GM19395 (cell line): ENCODE data around the gene NAXD.
"Not testable (repeated sequence)": the region's sequence is repeated elsewhere in the genome, so short reads cannot be mapped to it uniquely, and the experiment has no call there.

Experiments
- ATAC-seq: cut with Tn5 transposase; IDR thresholded peaks from one replicate; pipeline ENCODE4 v1.9.1; 2021; ENCODE audit warnings: mild to moderate bottlenecking, moderate library complexity; ENCODE audit not compliant: unreplicated experiment

NAXD gene

DNA sequence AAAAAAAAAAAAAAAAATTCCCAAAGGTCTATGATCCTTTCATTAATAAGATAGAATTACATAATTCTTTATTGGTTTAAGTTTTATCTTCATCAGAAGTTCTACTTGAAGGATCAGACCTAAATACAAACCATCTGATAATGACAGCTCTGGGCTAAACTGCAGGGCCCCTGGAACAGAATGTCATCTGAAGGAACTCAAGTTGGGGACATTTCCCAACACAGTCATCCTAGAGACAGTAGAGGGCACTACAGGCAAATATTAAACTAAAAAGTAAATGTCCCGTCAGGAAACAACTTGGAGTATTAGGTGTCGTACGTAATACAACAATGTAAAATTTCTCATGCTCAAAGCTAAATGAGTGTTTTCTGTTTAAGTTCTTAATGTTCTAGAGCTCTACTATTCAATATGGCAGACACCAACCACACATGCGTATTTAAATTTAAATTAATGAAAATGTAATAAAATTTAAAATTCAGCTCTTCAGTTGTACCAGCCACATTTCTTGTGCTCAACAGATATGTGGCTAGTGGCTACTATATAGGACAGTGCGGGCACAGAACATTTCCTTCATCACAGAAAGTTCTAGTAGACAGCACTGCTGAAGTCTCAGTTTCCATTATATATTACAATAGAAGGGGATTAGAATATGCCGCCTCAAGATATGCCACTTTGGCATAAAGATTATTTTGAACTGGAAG lies 21.8 kb upstream of the NAXD start:
- peak; percentile 79 for ATAC-seq

DNA sequence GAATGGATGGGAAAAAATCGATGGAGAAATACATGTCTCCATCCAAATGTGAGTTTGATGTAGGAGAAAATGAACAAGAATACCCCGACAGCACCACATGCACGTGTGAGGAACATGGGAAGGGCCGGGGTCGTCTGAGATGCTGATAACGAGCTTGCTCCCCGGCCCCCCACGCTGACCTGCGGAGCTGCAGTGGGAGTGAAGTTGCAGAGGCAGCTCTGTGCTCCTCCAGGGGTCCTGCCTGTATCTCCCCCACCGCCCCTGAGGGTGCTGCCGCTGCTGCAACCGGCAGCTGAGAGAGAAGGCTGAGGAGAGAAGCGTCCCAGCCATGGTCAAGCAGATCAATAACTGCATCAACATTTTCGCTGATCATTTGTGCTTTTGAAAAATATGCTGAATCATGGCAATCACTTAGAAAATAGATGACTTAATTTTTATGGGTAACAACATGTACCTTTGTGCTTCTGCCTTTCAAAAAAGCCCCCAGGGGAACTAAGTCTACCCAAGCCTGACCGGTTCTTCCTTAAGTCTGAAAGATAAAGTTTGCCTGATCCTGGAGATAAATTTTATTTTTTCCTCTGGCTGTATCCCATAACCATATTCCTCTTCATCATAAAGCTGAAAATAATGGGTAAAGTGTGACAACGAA lies 18.2 kb upstream of the NAXD start:
- ATAC-seq = no peak

GRCh38 chr13:110600261-110600819 lies 15.0 kb upstream of the NAXD start:
- no peak for ATAC-seq

- no peak for ATAC-seq
These were observed 14.4 kb upstream of the NAXD start for GRCh38 chr13:110600980-110601379.

- ATAC-seq = no peak
These were observed 10.2 kb upstream of the NAXD start for GRCh38 chr13:110605132-110605531.

GRCh38 chr13:110606281-110606680 lies 9.1 kb upstream of the NAXD start:
- ATAC-seq = not testable (repeated sequence)

DNA sequence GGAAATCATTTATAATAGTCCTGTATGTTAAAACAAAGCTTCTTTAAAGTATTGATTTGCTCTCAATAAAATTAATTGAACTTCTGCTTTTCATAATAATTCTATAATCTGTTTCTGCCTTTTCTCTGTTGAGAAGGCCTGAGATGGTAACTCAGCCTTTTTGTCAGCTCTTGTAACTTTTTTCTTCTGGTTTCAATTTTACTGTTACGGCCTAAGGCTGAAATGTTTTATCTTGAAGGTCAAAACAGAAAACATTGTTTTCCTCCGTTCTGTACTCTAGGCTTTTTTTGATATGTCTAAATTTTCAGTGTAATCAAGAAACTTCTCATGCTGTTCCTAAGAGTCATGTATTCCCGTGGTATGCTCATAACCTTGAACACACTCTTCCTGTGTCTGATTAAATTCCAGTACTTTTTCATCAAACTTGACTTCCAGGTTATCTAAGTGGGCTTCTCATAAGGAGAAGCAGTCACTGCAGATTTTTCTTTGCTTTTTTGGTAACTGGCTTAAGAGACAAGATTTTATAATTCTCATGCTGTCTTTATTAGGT lies 7.6 kb upstream of the NAXD start:
- no peak for ATAC-seq

DNA sequence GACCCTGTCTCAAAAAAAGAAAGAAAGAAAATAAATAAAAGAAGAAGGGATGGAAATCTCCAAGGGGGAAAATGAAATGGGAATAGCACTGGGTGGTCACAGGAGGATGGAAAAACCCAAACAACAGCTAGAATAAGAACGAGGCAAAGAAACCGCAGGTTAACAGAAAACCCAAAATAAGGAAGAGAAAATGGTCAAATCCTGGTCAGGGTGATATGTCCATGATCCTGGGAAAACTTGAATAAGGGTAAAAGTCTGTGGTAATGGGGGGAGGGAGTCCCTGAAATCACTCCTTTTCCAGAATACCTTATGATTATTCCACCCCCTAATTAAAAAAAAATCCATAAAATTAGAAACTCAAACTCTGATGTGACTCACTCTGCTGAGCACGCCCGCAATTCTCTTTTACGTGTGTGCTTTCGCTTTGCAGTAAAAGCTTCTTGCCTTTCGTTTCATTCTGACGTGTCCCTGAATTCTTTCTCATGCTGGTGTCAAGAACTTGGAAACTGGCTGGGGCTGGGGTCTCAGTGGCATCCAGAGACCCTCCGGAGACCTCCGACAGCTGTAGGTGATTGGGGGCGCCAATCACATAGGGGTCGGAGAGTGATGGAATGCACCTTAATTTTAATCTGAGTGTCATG lies 4.3 kb upstream of the NAXD start:
- peak; percentile 30 for ATAC-seq

DNA sequence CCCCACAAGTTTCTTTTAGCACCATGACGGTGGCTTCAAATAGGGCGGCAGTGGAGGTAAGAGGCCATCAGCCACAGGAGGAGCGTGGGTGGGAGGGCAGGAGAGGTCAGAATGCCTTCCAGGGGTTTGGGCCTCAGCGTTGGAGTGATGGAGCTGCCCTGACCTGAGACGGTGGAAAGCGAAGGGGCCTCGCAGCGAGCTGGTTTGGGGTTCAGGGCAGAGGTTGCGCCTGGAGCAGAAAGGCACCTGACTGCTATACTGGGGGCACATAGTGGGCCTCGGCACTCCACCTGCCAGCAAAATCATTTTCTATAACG lies 382 bp upstream of the NAXD start:
- ATAC-seq = no peak

DNA sequence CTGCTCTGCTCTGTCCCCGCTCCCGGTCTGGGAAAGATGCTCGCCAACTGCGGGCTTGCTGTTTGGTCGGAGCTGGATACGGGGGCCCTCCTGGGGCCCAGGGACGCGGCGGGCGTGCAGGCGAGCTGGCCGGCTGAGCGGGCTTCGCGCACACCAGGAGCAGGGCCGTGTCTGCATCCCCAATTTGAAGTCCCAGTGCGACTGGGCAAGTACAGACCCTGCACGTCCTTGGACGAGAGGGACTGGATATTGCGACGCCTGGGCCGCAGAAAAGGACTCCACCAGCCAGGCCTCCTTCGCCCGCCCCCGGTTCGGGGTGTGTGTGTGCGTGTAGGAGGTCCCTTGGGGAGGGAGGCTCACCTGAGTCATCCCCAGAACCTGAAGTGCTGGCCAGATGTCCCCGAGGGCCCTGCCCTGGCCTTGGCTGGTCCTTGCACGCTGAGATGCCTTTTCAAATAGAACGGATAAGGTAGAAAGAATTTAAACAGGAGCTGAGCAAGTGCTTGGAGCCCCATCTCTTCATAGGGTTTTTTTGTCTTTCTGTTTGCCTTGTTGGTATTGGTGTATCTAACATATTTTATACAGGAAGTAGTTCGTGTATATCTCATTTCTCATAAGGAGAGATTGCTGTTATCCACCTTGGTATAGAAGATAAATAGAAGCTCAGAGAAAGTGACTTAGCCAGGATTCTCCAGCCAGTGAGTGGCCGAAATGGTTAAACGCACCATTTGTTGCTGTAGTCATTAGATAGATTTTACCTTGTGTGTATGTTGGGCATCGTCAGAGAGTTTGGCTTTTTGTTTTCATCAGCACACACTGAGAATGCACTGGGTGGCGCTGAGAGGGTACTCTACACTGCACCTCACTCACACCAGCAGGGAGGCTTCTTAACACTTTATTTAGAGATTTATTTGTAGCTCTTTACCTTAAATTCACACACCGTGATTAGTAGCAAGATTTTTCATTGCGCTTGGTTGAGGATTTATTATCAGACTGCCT lies 1.1 kb downstream of the NAXD start:
- ATAC-seq = peak; percentile 40

GRCh38 chr13:110617321-110618072 lies 2.2 kb downstream of the NAXD start:
- no peak for ATAC-seq

- no peak for ATAC-seq
These were observed 2.8 kb downstream of the NAXD start for GRCh38 chr13:110618167-110618566.

DNA sequence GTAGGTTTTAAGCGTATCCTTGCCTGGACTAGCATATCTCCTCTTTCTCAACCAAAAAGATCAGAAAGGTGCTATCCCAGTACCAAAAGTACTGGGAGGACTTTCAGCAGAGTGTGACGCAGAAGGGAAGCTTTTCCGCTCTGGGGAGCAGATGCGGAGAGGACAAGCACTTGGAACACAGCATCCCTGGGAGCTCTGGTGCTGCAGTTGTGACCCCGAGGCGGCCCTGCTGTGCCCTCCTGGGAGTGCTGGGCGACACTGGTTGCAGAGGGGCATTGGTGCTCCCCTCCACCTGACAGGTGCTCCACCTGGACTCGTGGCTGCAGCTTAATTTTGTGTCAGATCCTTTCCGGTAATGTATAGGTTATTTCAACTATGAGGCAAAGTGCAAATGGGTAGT lies 3.4 kb downstream of the NAXD start:
- ATAC-seq = no peak

- ATAC-seq = no peak
These were observed 5.3 kb downstream of the NAXD start for GRCh38 chr13:110620596-110620995.

GRCh38 chr13:110624766-110625756 lies 9.7 kb downstream of the NAXD start:
- no peak for ATAC-seq

DNA sequence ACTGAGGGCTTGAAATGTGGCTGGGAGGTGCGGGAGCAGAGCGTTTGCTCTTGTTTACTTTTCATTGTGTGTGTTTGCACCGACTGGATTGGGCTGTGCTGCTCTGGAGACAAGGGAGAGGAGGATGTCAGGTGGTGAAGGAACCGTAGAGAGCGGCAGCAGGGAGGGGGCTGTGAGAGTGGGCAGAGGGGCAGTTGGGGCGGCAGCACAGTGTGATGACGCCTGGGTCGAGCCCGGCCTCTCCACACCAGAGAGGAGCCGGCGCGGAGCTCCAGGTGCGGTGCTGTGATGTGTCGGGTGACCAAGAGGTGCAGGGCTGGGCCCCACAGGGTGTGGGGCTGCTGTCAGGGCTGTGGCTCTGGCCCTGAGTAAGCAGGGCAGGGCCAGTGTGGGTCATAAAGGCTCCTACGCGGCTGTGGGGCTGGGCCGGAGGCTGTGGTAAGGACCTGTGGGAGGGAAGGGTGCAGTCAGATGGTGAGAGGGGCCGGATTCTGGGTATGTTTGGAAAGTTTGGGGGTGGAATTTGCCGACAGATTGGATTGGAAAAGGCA lies 10.5 kb downstream of the NAXD start:
- ATAC-seq = no peak

DNA sequence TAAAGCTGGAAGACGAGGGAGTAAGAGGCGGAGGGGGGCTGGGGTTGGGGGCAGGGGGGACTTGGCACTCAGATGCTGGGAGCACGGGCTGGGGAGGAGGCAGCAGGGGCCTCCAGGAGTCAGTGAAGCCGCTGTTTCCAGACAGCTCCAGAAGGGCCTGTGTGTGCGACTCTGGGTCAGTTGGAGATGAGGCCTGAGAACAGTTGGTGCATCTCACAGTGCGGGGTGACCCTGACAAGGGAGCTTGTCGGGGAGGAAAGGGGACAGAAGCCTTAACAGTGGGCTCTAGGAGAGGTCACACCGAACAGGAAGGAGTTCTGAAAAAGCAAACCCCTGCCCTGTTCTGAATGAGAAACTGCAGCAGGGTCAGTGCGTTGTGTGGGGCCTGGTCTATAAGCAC lies 11.2 kb downstream of the NAXD start:
- ATAC-seq = no peak

- ATAC-seq = no peak
These were observed 12.0 kb downstream of the NAXD start for GRCh38 chr13:110627351-110627750.
